ENCODE results near the gene FAM13B. TPM values are rescaled to one million over a fixed set of nuclear protein-coding genes. Genes with fewer than 3 reads are reported as not detected.
A peak's percentile ranks its signal among the peaks of the same experiment; 100 is the strongest.

Gene FAM13B
- total and polyA plus RNA-seq, 2 of the 8 experiments (the other 6 are each of a cell fraction or from before 2014, with no cell fraction given), result 6.4 to 17.0 TPM

- H3K9me3 ChIP-seq (ENCODE audit: insufficient read depth in 2 of 2, low read depth in 1 of 2, low read length in 1 of 2), result no peaks in the 10 kb centered on the region
- H4K20me1 ChIP-seq (replicated peaks in 1 of 2; ENCODE audit: control insufficient read depth in 1 of 2, insufficient read depth in 2 of 2, low read length in 2 of 2), result peaks cover 1 to 8% of the 10 kb centered on the region in 2 experiments
- H3K4me1 ChIP-seq (replicated peaks in 1 of 4; ENCODE audit: control insufficient read depth in 3 of 4, insufficient read depth in 4 of 4, low read length in 3 of 4), result peaks cover 3 to 8% (median 4%) of the 10 kb centered on the region in 4 experiments; a peak in 3 of 7 replicates
- H3K27ac ChIP-seq (ENCODE audit: low read depth, low read length), result peak overlapping the region; percentile 94
- peak overlapping the region; percentile 66 to 91 (median 78) for H3K9ac ChIP-seq (replicated peaks in 1 of 4; ENCODE audit: extremely low read depth in 1 of 4, low read depth in 3 of 4, low read length in 3 of 4)
- H2BK20ac ChIP-seq (ENCODE audit: low read length), result no peak overlapping the region
- no peak overlapping the region for H2BK15ac ChIP-seq (ENCODE audit: low read length)
- peak overlapping the region; percentile 86 for H3K18ac ChIP-seq (ENCODE audit: extremely low read depth, low read length)
- ChIA-PET CTCF (ENCODE audit: partially characterized antibody) (interaction anchor here (0.6 to 0.7 kb wide), 2 partner anchors 18 to 253 kb away, joined by 3 read pairs; no protein-coding TSS in a partner anchor), POLR2A (ENCODE audit: partially characterized antibody) (interaction anchor here (1.1 kb wide), 1 partner anchor 279 kb away, joined by 3 read pairs; no protein-coding TSS in a partner anchor)
- no peak overlapping the region for H3K23ac ChIP-seq (ENCODE audit: insufficient read length)
- FAIRE-seq (no peak), DNase-seq (ENCODE audit: low read depth in 1 of 2, low spot score in 2 of 2) (peak in 1 of 2 experiments; percentile 29)
- peak overlapping the region; percentile 74 to 98 (median 88) for H3K4me3 ChIP-seq (ENCODE audit: extremely low read depth in 1 of 4, insufficient read depth in 2 of 4, low read depth in 3 of 4, low read length in 4 of 4)
- H3K79me1 ChIP-seq (ENCODE audit: low read depth, low read length), result peaks cover 3% of the 10 kb centered on the region; the same call in 1 of the 2 replicates
- H3K56ac ChIP-seq (replicated peaks; ENCODE audit: insufficient read length, low read depth, low read length), result peak overlapping the region; percentile 98
- H2AFZ ChIP-seq (ENCODE audit: low read length), result no peak overlapping the region
- no peak overlapping the region for H3K14ac ChIP-seq (ENCODE audit: insufficient read length)
- no peaks in the 10 kb centered on the region for H3K27me3 ChIP-seq (replicated peaks in 1 of 4; ENCODE audit: control insufficient read depth in 3 of 4, extremely low read depth in 1 of 4, insufficient read depth in 3 of 4, low read length in 3 of 4)
- H3K4me2 ChIP-seq (ENCODE audit: insufficient read depth in 1 of 2, low read depth in 2 of 2, low read length in 2 of 2), result peak overlapping the region; percentile 67 to 71
- no peaks in the 10 kb centered on the region for H3K36me3 ChIP-seq (ENCODE audit: control insufficient read depth in 2 of 4, insufficient read depth in 4 of 4, low read length in 3 of 4)
- H4K8ac ChIP-seq (ENCODE audit: extremely low read depth, insufficient read depth, low read length), result peak overlapping the region; percentile 73; the same call in 1 of the 2 replicates
- H2BK120ac ChIP-seq (replicated peaks; ENCODE audit: low read depth, low read length), result no peak overlapping the region
- 6% methylated on average over 22 of the region's 24 CpGs; no CpG with 5 or more reads in 1 of the 2 experiments for WGBS, 2 experiments (ENCODE audit: extremely low coverage in 1 of 2, insufficient coverage in 1 of 2, insufficient read length in 1 of 2, insufficient replicate concordance in 2 of 2, low coverage in 1 of 2, low lambda C conversion rate in 2 of 2, missing lambda C conversion rate in 1 of 2)
- H3K4ac ChIP-seq (replicated peaks; ENCODE audit: insufficient read length, low read depth, low read length), result no peak overlapping the region
- H3K79me2 ChIP-seq (ENCODE audit: control insufficient read depth in 1 of 2, insufficient read depth in 2 of 2, low read length in 2 of 2), result peaks cover 28 to 51% of the 10 kb centered on the region in 2 experiments
- peaks cover 4% of the 10 kb centered on the region; the same call in 1 of the 2 replicates for H3K23me2 ChIP-seq (ENCODE audit: low read depth, low read length)
- no peak overlapping the region for H2BK12ac ChIP-seq (ENCODE audit: low read depth, low read length)
- peak overlapping the region; percentile 77 for H2BK5ac ChIP-seq (ENCODE audit: low read depth, low read length)
- peak overlapping the region; percentile 87 for H4K5ac ChIP-seq (ENCODE audit: insufficient read length, low read depth, low read length)
- H4K91ac ChIP-seq (replicated peaks; ENCODE audit: insufficient read length, low read length), result no peak overlapping the region
- H2AK5ac ChIP-seq (ENCODE audit: low read depth, low read length), result no peak overlapping the region
- TF ChIP-seq POLR2A (IDR thresholded peaks at IDR 0.05; ENCODE audit: control extremely low read depth in 1 of 2, low read depth in 2 of 2, low read length in 2 of 2) (no peak), GTF2F1 (IDR thresholded peaks at IDR 0.05; ENCODE audit: borderline replicate concordance, low read depth, low read length) (no peak), EZH2 (IDR thresholded peaks at IDR 0.05; ENCODE audit: low read depth, low read length, severe bottlenecking) (no peak), BRCA1 (IDR thresholded peaks at IDR 0.05; ENCODE audit: low read depth, low read length) (no peak), ATF3 (IDR thresholded peaks at IDR 0.05; ENCODE audit: insufficient read depth, low read depth, low read length) (0 out of 2 replicates have a peak, but pooled peaks have one; percentile 6), YY1 (IDR thresholded peaks at IDR 0.05; ENCODE audit: low read depth, low read length) (no peak), JUN (IDR thresholded peaks at IDR 0.05; ENCODE audit: low read depth, low read length) (no peak), RNF2 (IDR thresholded peaks at IDR 0.05; ENCODE audit: borderline replicate concordance, low read depth, low read length, missing control alignments, poor library complexity, severe bottlenecking) (no peak), TAF1 (IDR thresholded peaks at IDR 0.05; ENCODE audit: low read depth, low read length) (no peak), TBP (IDR thresholded peaks at IDR 0.05; ENCODE audit: low read depth, low read length) (peak; percentile 5; the same call in 1 of the 2 replicates), CHD1 (IDR thresholded peaks at IDR 0.05; ENCODE audit: low read depth, low read length) (no peak), TEAD4 (IDR thresholded peaks at IDR 0.05; ENCODE audit: low read depth, low read length) (no peak), KDM5A (IDR thresholded peaks at IDR 0.05; ENCODE audit: low read length) (no peak)
Observed at GRCh38 chr5:138032028-138032571, 779 bp downstream of the FAM13B start.

All from H1 (cell line).